Suprapubic skin (tissue), 2 donors: ENCODE measurements around the gene ASPA.

Experiments used
- EP300 ChIP-seq: sonication (generic); formaldehyde crosslinking; IDR thresholded peaks from one replicate; pipeline ENCODE4 v1.6.1; 2017; ENCODE audit warnings: antibody characterized with exemption
- POLR2A ChIP-seq, 2 donors: fragments of 450-650 bp; IDR thresholded peaks; one replicate each; pipeline ENCODE4 v1.6.1; 2017; ENCODE audit warnings: antibody characterized with exemption in 2 of 2, mild to moderate bottlenecking in 2 of 2, moderate library complexity in 2 of 2

DNA sequence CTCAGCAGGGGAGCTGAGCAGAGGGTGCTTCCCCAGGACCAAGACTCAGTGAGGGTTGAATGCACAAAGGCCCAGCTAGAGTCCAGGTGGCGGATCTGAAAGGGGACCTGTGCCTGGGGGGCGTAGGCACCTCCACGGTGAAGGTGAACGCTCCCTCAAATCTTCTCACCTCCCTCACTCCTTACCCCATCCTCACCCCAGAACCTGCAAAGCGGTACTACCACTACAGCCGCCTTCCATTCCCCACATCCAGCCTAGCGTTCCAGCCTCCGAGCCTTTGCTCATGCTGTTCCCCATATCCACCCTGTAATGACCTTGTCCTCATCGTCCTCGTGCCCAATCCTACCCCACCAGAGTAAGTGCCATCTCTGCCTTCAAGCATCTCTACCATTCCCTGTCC lies 51.2 kb downstream of the ASPA start:
- TF ChIP-seq EP300, result no peak
- TF ChIP-seq POLR2A (IDR thresholded peaks at IDR 0.05), result no peak
